ENCODE data around the gene HACE1. TPM values are rescaled to one million over a fixed set of nuclear protein-coding genes. Genes with fewer than 3 reads are reported as not detected.

Gene HACE1
- total RNA-seq, 1 donor from 2014 or later = 14.5 TPM

GRCh38 chr6:104689551-104690205 is 170.0 kb downstream of the HACE1 start:
- intact Hi-C loops (cut with micrococcal nuclease) = no loop called here

GRCh38 chr6:104688283-104688969 is 171.3 kb downstream of the HACE1 start:
- intact Hi-C loops (cut with micrococcal nuclease) = no loop called here

DNA sequence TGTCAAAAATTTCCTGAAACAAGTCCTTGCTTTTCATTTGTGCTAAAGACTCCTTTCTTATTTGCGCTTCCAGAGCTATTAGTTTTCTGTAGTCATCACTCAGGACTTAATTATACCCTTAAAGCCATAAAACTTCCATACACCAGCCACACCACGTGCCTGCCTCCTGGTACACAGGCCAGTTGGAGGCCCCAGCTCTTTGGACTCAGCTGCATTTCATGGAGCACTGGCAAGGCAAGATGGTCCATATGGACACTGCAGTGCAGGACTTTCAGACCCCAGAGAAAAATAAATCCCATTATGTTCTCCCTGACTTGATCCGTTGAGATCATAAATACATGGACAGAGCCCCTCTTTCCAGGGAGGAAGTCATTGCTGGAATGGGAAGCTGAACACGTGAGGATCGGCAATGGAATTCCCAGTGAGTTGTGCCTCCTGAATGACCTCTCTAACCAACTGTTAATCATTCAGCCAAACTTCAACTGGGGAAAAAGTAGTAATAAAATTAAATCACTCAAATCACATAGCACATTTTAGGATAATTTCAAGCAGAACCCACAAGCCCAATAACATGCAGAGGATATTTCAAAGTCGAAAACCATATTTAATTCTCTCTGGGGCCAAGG is 173.1 kb downstream of the HACE1 start:
- intact Hi-C loops (cut with micrococcal nuclease) = no loop called here

DNA sequence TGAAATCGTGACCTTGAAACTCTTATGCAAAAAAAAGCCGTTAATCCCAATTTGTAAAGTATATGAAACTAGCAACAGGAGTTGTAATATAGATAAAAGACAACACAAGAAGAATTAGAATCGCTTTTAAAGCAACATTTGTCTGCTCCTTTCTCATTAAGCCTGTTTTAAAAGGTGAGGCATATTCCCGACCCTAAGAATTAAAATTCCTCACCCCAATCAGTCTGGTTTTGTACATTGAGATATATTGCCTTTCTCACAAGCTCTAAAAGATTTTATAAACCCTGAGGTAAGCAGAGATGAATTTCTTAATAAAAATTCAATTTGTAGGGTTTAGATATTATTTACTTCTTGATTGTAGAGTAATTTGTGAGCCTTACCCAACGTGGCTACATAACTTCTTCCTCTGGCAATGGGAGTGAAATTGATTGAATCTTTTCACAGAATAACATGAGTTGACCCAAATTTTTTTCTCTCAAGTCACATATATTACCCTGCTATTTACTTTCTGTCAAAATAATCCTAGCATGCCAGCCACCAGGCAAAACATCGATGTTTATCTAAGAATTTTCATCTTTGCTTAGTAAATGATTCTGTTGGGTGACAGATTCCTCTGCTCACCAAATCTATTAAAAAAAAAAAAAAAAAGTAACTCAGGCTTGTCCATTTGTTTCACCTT is 173.7 kb downstream of the HACE1 start:
- intact Hi-C loops (cut with micrococcal nuclease) = no loop called here

- intact Hi-C loops (cut with micrococcal nuclease) = loop anchor here (5.0 kb wide), 2 partner anchors 257 to 717 kb away; partner anchors contain the start of gene PREP
Measured at GRCh38 chr6:104684911-104685415, 174.8 kb downstream of the HACE1 start.

DNA sequence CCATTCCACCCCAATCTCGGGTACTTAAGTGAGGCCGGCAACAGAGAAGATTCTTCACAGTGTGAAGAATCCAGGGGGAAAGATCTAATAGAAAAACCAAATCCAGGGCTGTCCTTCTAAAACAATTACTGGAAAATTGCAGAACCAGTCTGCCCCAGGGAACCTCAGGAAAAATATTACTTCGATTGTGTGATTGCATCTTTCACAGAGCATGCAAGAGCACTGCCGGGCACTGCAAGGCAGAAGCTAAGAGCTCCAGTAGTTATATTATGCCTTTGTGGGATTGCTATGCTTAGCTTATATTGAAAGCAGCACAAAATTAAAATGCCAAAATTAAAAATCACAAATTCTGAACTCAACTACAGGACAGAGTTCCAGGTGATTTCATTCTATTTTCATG is 175.9 kb downstream of the HACE1 start:
- intact Hi-C loops (cut with micrococcal nuclease) = loop anchor here (1.0 to 5.0 kb wide), 7 partner anchors 21 to 718 kb away; partner anchors contain the start of genes HACE1 and PREP

- intact Hi-C loops (cut with micrococcal nuclease) = loop anchor here (1.0 to 5.0 kb wide), 7 partner anchors 22 to 719 kb away; partner anchors contain the start of genes HACE1 and PREP
Measured at GRCh38 chr6:104682722-104683643, 176.7 kb downstream of the HACE1 start.

DNA sequence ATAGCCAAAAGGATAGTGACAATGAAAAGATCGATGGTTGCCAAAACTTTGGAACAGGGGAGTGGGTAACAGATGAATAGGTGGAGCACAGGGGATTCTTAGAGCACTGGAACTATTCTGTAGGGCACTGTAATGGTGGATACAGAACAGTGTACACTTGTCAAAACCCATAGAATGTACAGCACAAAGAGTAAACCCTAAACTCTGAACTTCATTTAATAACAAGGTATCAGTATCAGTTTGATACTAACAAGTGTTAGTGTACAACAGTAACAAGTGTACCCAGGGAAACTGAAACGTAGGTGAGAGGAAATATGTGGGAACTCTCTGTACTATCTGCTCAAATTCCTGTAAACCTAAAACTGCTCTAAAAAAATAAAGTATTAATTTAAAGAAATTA is 179.2 kb downstream of the HACE1 start:
- intact Hi-C loops (cut with micrococcal nuclease) = loop anchor here (5.0 kb wide), 2 partner anchors 262 to 722 kb away; partner anchors contain the start of gene PREP

DNA sequence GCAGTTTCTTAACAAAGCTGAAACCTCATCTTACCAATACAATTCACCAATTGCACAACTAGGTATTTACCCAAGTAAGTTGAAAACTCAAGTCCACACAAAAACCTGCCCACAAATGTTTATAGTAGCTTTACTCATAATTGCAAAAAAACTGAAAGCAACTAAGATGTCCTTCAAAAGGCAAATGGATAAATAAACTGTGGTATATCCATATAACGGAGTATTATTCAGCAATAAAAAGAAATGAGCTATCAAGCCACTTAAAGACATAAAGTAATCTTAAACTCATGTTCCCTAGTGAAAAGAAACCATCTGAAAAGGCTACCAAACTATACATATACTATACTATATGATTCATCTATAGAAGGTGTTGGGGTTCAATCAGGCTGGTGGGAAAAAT is 179.7 kb downstream of the HACE1 start:
- intact Hi-C loops (cut with micrococcal nuclease) = loop anchor here (5.0 kb wide), 2 partner anchors 262 to 722 kb away; partner anchors contain the start of gene PREP

Other genes starting within 250 kb of the HACE1 start
- gene LIN28B, start 97.2 kb upstream of the HACE1 start, total RNA-seq = not detected in 2 replicates